Measurements from ENCODE around the gene BACH2. TPM values are rescaled to one million over a fixed set of nuclear protein-coding genes. Genes with fewer than 3 reads are reported as not detected.

BACH2 gene
- total RNA-seq, 1 donor, result under 0.01 TPM

- no peak overlapping the region for H3K4me3 ChIP-seq (ENCODE audit: low read depth, low read length)
- no peak for DNase-seq (ENCODE audit: low read depth)
- TF ChIP-seq, protein P1, sequence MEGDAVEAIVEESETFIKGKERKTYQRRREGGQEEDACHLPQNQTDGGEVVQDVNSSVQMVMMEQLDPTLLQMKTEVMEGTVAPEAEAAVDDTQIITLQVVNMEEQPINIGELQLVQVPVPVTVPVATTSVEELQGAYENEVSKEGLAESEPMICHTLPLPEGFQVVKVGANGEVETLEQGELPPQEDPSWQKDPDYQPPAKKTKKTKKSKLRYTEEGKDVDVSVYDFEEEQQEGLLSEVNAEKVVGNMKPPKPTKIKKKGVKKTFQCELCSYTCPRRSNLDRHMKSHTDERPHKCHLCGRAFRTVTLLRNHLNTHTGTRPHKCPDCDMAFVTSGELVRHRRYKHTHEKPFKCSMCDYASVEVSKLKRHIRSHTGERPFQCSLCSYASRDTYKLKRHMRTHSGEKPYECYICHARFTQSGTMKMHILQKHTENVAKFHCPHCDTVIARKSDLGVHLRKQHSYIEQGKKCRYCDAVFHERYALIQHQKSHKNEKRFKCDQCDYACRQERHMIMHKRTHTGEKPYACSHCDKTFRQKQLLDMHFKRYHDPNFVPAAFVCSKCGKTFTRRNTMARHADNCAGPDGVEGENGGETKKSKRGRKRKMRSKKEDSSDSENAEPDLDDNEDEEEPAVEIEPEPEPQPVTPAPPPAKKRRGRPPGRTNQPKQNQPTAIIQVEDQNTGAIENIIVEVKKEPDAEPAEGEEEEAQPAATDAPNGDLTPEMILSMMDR (IDR thresholded peaks at IDR 0.05; ENCODE audit: insufficient read depth, low read depth, low read length), result no peak
These were observed 335.2 kb downstream of the BACH2 start for GRCh38 chr6:89961481-89961880.

DNA sequence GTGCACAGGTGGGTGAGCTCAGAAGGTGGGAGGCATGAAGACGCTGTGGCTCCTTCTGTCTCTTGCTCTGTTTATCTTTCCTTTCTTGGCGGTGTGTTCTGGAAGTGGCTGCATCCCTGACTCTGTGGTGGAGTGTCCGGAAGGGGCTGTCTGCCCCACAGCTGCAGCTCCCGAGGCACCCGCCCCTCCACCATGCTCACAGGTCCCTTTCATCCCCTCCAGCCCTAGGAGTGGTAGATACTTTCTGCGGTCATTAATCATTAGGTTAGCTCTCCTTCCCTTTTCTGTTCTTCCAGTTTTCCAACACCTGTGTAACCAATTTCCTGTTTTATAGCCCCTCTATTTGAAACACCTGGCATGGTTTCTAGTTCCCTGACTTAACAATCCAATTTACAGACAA lies 336.8 kb downstream of the BACH2 start:
- TF ChIP-seq, protein P1 (IDR thresholded peaks at IDR 0.05; ENCODE audit: insufficient read depth, low read depth, low read length), result no peak
- DNase-seq (ENCODE audit: low read depth), result no peak
- H3K4me3 ChIP-seq (ENCODE audit: low read depth, low read length), result no peak overlapping the region

- TF ChIP-seq, protein P1 (IDR thresholded peaks at IDR 0.05; ENCODE audit: insufficient read depth, low read depth, low read length), result no peak
- no peak for DNase-seq (ENCODE audit: low read depth)
- no peak overlapping the region for H3K4me3 ChIP-seq (ENCODE audit: low read depth, low read length)
These were observed 340.5 kb downstream of the BACH2 start for GRCh38 chr6:89956182-89956581.

DNA sequence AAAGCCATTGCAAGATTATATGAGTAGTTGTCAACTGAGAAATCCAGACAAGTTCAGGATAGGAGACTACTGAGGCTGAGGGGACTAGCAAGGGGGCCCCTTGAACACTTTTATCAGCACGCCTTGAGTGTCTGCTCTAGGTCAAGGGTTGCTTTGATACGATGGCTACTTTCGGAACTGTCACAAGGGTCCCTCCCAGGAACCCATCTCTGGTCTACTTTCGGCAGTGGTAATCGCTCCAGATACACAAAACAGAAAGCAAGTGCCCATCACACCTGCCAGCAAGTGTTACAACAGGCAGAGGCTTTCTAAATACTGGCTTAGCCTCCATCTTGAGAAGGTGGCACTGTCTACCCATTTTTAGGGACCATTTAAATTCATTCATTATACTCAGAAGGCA lies 341.3 kb downstream of the BACH2 start:
- DNase-seq (ENCODE audit: low read depth), result no peak
- TF ChIP-seq, protein P1 (IDR thresholded peaks at IDR 0.05; ENCODE audit: insufficient read depth, low read depth, low read length), result no peak
- no peak overlapping the region for H3K4me3 ChIP-seq (ENCODE audit: low read depth, low read length)

DNA sequence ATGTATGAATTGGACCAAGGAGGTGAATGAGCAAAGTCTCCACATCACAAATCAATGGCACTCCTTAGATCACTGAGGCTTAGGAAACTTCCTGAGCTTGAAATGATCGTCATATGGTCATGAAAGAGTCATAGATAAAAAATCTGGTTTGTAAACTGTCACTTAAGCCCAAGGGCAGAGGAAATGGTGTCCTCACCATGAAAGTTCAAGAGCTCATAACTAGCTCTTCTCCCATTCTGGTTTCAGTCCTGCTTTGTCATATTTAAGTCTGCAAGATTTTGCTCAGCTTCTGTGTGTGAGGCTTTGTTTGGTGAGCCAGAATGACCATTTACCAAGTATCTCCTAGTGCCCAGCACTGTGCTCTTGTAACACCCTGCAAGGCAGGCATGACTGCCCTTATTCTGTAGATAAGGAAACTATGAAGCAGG lies 341.9 kb downstream of the BACH2 start:
- H3K4me3 ChIP-seq (ENCODE audit: low read depth, low read length), result no peak overlapping the region
- no peak for DNase-seq (ENCODE audit: low read depth)
- TF ChIP-seq, protein P1 (IDR thresholded peaks at IDR 0.05; ENCODE audit: insufficient read depth, low read depth, low read length), result no peak

DNA sequence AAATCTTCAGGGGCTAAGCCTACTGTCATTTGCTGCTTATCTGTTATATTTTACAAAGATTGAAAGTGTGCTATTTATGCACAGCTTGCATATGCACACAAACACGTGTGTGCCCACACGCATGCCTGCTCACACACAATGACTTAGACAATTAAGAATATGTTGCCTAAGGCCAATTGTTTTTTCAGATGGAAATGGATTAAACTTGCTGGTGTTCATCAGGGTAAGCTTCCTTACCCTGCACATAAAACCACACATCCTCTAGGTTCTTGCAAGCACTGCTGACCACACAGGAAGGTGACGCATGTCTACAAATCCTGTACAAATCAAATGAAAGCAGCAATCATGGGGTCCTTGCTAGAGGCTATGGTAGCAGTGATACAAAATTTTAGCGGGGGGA lies 344.0 kb downstream of the BACH2 start:
- TF ChIP-seq, protein P1 (IDR thresholded peaks at IDR 0.05; ENCODE audit: insufficient read depth, low read depth, low read length), result no peak
- peak; percentile 50 for DNase-seq (ENCODE audit: low read depth)
- no peak overlapping the region for H3K4me3 ChIP-seq (ENCODE audit: low read depth, low read length)

DNA sequence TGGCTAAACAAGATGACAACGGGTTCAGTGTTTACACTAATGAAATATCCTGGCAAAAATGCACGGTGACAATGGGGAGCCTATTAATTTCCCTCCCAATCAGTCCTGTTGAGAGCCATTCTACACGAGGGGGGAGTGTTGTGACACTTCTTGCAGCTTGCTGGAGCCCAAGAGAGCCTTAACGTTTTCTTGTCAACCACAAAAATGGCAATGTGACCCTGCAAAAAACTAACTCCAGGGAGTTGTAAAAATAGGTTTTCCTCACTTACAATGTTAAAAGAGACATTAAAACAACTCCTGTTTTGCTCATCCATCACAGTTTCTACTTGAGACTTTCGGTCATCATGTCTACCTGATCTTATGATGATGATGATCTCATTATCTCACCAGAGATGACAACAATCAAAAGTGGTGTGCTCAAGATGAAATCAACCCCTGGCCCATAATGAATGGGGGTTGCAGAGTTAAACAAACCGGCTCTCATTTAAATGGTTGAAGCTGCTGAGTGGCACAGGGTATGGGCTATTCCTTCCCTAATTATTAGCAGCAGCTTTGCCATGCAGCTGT lies 344.5 kb downstream of the BACH2 start:
- TF ChIP-seq, protein P1 (IDR thresholded peaks at IDR 0.05; ENCODE audit: insufficient read depth, low read depth, low read length), result no peak
- DNase-seq (ENCODE audit: low read depth), result no peak
- no peak overlapping the region for H3K4me3 ChIP-seq (ENCODE audit: low read depth, low read length)

Data from fibroblast of villous mesenchyme (primary cell).